Measurements from ENCODE around the gene SHF.

DNA sequence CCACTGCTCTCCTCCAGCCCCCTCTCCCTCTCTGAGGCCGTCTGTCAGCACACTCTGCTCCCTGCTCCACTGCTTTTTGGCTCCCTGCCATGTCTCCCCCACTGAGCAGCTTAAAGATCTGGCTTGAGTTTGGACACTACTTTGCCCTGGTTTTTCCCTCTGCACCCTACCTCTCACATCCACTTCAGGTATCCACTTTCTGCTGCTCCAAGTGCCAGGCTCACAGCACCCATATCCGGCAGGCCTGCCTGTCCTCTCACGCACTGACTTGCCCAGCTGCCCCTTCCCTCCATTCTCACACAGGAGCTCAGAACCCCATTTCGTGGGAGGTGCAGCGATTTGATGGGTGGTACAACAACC, 54.2 kb downstream of the SHF start:
- no peak for TF ChIP-seq EZH2 (IDR thresholded peaks at IDR 0.05; ENCODE audit: insufficient read depth, low read length)
- TF ChIP-seq, protein P1, sequence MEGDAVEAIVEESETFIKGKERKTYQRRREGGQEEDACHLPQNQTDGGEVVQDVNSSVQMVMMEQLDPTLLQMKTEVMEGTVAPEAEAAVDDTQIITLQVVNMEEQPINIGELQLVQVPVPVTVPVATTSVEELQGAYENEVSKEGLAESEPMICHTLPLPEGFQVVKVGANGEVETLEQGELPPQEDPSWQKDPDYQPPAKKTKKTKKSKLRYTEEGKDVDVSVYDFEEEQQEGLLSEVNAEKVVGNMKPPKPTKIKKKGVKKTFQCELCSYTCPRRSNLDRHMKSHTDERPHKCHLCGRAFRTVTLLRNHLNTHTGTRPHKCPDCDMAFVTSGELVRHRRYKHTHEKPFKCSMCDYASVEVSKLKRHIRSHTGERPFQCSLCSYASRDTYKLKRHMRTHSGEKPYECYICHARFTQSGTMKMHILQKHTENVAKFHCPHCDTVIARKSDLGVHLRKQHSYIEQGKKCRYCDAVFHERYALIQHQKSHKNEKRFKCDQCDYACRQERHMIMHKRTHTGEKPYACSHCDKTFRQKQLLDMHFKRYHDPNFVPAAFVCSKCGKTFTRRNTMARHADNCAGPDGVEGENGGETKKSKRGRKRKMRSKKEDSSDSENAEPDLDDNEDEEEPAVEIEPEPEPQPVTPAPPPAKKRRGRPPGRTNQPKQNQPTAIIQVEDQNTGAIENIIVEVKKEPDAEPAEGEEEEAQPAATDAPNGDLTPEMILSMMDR (IDR thresholded peaks at IDR 0.05; ENCODE audit: insufficient read depth, low read depth, low read length): no peak
